HG03521 (cell line): ENCODE measurements around the gene LRCH4.

Experiments used
- ATAC-seq: cut with Tn5 transposase; IDR thresholded peaks from one replicate; pipeline ENCODE4 v1.9.1; 2021; ENCODE audit warnings: mild to moderate bottlenecking, moderate library complexity; ENCODE audit not compliant: unreplicated experiment

The LRCH4 gene

DNA sequence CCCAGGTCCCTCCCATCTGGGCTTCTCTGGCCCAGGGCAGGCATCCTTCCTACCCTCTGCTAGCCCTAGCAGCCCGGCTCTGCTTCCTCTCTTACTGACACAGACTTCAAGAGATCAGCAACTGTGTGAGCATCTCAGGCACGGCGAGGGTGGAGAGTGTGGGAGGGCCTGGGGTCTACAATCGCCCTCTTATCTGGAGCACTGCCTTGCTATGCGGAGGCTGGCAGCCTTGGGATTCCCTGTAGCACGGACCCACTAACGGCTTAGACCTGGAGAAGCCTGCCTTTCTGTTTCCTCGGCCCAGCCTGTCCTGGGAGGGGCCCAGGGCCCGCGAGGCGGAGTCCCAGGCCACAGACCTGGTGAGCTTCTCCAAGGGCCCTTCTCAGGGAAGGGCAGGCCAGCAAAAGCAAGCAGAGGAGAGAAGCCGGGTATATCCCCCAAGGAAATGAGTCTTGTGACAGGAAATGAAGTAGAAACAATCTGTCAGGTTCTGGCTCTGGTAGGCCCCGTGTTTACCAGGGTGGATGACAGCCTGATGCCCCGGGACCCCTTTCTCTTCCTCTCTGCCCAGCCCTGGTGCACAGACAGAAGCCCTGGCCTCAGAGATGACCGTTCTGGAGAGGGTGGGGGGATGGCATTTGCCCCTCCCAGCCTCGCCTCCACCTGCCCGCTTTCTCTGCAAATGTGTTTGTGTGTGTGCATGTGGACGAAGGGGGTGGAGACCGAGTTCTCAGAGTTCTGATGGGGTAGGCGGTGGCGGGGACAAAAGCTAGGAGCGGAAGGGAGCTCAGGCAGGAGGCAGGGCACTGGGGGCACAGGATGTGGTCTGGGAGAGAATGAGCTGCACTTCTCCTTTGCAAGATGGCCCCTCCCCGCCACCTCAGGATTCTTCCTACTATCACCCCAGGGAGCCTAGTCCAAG lies 2.5 kb downstream of the LRCH4 start:
- no peak for ATAC-seq

DNA sequence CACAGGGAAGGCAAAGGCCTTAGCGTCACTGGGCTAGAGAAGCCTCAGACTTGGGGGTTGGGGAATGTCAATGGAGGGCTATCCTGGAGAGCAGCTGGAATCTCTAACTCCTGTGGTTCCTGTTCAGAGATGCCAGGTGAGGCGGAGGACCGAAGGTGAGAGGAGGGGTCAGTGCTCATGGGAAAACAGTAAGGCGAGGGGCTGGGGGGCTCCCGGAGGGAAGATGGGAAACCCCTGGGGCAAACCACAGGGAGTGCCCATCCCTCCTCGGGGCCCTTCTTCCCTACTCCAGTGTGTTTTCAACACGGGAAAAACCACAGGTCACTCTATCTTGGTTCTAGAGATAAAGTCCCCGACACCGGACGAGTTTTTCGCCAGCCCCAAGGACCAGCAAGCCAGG lies 3.3 kb downstream of the LRCH4 start:
- no peak for ATAC-seq

DNA sequence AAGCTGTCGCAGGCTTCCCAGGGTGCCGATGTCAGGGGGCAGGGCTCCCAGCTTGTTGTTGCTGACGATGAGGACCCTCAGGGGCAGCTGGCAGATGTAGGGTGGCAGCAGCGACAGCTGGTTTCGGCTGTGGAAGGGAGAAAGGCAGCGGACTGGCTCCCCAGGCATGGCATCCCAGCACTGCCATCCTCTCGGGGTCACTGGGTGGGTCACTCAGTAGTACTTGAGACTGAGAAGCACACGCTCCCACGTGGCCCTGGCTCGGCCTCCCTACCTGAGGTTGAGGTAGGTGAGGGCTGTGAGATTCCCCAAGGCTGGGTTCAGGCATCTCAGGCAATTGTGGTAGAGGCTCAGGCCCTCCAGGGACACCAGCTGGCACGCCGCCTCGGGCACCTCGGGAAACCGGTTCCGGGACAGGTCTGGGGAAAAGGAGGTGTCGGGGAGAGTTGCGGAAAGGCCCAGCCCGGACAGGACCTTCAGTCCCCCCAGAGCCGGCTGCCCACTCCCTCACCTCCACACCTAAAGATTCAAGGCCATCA lies 3.8 kb downstream of the LRCH4 start:
- ATAC-seq = no peak

DNA sequence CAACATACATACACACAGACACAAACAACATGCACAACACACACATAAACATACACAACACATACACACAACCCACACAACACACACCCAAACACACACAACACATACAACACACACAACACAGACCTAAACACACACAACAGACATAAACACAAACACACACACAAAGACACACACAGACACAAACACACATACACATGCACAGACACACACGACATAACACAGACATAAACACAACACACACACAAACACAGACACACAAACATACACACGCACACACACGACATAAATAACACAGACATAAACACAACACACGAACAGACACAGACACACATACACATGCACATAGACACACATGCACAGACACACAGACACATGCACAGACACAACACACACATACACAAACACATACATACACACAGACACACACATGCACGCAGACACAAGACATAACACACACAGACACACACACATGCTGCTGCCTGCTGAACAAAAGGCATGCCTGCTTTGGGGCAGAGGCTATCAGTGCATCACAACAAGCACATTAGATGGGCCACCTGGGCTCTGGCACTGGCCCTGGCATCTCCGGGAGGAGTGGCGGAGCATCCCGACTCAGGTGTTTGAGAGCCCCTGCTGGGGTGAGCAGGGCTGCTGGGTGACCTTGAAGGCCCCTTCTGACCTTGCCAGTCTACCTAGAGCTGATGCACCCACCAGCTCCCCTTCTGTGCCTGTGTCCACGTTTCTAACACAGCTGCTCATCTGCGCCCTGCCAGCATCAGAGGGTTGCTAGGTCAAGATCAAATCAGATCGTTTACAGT lies 5.3 kb downstream of the LRCH4 start:
- no peak for ATAC-seq

DNA sequence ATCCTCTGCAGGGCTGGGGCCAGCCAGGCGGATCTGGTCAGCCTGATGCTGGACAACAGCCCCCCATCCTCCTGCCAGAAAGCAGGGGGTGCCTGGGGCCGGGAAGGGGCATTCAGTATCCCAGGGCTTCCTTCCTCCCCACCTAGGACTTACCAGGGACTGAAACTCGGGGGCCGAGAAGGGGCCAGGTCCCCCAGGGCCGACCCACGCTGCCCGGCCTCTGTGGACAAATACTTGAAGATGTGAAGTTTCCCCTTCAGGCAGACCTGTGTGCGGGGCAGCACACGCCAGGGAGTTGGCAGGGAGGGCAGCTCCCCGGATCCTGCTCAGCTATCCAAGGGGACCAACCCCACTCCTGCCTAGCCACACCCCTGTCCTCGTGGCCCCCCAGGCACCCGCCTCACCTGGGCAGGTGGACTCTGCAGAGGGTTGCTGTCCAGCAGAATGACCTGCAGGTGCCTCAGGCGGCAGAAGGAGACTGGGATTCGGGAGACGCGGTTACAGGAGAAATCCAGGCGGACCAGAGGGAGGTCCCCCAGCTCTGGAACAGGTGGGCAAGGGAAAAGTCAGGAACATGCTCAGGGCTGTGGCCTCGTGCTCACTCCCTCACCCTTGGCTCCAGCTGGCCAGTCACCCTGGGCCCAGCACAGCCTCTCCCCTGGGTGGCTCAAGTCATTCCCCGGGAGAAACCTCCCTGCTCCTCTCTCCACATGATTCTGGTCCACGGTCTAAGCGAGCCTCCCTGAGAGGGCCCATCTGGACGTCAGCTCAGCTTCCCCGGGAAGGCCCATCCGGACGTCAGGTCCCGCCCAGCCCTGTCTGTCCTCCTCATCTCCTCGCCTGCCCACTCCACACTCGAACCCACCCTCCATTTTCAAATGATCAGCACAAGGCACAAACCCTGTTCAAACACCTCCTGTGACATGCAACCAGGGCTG lies 7.4 kb downstream of the LRCH4 start:
- no peak for ATAC-seq

DNA sequence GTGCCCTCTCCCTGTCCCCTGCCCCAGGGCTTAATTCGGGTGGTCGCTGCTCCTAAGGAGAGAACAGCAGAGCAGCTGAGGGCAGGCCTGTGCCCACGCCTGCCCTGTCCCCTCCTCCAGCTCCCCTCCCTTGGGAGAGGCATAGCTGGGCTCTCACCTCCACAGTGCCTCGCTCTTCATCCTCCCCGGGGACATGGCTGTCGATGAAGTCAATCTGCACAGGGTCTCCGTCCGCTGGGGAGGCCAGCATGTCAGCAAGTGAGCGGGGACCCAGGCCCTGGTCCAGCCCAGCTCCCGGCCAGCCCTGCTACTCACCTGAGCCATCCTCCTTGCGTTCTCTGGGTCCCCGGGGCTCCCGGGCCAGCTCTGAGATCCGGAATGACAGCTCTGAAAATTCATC lies 8.4 kb downstream of the LRCH4 start:
- ATAC-seq = no peak

DNA sequence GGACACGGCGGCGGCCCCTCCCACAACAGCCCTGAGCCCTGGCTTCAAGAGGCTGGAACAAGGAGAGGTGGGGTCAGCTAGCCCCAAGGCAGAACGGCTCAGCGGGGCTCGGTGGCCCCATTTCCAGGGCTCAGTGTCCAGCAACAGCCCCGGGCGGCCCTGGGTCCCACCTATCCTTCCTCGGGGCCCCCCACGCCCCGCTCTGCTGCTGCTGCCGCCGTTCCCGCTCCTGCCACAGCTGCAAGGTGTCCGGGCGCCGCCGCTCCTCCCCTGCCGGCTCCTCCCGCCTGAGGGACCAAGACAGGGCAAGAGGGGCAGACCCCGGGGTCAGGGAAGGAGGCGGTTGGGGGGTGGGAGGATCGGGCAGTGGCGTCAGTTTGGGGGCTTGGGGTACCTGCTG lies 8.8 kb downstream of the LRCH4 start:
- no peak for ATAC-seq

DNA sequence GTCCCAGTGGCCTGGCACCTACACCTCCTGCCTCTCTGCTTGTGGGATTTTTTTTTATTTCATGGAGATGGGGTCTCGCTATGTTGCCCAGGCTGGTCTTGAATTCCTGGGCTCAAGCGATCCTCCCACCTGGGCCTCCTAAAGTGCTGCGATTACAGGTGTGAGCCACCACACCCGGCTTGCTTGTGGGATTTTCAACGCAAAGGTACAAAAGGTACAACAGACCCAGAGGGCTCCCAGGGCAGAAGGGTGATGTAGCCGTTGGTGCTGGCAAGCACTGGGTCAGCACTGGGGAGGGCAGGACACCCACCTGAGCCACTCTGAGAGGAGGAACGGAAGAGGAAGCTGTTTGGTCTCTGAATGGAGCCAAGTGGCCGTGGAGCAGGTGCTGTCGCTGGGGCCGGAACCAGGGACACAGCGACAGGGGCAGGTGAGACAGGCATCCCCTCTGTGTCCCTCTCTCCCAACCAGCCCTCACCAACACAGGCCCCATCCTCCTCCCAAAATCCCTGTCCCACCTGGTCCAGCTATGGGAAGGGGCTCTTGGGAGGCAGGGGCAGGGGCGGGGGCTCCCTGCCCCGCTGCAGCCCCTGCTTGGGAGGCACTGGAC lies 9.4 kb downstream of the LRCH4 start:
- ATAC-seq = no peak

DNA sequence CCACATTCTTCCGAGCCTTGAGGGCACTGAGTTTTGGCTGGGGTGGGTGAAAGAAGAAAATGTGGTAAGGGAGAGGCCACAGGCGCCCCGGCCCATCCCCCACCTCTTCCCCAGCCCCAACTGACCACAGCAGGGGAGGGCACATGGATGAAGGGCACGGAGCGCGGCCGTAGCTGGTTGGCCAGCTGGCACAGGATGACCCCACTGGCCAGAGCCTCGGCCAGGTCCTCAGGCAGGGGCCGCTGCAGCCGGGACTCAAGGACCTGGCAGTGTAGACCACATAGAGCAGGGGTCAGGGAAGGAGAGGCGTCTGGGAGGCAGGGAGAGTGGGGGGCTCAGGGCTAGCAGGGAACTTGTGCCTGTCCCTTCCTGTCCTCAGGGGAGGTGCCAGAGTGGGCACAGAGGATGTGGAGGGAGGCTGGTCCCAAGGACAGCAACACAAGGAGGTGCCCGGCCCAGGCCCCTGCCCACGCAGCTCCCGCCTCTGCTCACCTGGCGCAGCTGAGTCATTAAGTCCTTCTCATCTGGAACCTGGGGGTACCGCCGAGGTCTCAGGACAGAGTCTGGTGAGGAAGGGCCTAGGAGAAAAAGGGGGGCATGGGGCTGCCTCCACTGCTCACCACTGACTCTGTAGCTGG lies 10.1 kb downstream of the LRCH4 start:
- ATAC-seq = no peak

DNA sequence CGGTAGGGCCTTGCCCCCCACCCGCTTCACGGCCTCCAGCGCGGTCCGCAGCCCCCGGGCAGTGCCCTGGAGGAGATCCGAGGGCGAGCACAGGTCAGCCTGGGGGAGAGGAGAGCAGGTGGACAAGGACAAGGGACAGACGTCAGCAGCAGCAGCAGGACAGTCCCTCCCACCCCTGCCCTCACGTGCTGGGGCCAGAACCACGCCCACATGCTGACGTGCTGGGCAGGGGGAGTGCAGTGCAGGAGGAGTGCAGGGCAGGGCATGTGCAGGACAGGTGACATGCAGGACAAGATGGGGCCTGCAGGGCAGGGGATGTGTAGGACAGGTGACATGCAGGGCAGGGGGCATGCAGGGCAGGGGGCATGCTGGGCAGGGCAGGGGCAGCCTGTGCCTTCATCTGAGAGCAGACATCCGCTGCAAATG lies 10.7 kb downstream of the LRCH4 start:
- ATAC-seq = no peak

DNA sequence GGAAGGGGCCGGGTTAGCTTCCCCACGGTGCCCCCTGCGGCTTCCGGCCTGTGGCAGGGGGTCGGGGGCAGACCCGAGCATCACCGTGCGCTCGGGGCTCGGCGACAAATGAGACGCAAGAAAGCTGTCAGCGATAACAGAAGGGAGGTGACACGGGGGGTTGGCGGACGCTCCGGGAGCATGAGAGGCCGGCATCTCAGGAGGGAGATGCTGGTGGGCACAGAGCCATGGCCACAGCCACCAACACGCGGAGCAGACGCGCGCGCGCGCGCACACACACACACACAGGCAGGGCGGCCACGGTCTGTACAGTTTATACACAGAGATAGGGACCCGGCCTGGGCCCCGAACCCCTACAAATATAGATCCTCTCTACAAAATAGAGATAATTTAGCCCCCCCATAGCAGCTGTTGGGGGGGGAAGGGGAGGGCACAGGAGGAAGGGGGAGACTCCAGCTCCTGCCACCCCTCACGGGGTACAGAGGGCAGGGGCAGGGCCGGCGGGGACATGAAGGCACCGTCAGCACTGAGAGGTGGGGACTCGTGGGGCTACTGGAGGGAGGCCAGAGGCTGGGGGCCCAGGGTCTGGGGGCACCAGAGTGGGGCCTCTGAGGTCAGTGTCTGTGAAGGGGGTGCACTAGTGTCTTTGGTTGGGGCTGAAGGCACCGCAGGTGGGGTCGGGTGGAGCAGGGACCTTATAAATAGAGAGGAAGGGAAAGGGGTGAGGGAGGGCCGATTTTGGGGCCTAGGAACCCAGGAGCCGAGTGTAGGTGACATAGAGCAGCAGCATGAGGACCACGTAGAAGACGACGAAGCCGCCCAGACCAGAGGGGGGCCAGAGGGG lies 11.3 kb downstream of the LRCH4 start:
- ATAC-seq = no peak

DNA sequence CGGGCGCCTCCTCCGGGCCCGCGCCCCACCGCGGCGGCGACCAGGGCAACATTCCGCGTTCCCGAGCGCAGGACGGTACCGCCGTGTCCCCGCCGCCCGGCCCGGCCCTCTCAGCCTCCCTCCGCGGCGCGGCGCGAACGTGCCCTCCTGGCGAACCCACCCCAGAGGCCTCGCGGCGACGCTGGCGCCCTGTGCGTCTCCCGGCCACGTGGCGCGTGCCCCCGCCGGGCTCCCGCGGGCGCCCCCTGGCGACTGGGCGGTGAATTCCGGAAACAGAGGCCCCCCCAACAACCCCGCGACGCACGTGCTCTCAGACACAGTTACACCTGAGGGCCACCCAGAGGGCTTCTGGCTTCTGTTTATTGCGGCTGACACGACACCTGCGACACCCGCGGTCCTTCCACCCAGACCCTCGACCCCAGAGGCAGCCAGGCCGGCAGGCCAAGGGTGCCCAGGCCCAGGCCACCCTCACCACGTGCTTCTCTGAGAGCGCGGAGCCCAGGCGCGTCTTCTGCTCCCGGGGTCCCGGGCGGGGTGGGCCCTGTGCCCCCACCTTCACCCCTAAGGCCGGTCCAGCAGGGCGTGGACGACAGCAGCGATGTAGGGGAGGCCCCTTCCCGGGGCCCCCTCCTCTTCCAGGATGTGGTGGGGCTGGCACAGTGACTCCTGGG lies 12.1 kb downstream of the LRCH4 start, which contains the start of gene SAP25:
Gene SAP25 (minus strand): TSS at position 210 of the 671 bp plus-strand sequence. CDS start 158 bp downstream, at position 52.
- ATAC-seq = no peak

DNA sequence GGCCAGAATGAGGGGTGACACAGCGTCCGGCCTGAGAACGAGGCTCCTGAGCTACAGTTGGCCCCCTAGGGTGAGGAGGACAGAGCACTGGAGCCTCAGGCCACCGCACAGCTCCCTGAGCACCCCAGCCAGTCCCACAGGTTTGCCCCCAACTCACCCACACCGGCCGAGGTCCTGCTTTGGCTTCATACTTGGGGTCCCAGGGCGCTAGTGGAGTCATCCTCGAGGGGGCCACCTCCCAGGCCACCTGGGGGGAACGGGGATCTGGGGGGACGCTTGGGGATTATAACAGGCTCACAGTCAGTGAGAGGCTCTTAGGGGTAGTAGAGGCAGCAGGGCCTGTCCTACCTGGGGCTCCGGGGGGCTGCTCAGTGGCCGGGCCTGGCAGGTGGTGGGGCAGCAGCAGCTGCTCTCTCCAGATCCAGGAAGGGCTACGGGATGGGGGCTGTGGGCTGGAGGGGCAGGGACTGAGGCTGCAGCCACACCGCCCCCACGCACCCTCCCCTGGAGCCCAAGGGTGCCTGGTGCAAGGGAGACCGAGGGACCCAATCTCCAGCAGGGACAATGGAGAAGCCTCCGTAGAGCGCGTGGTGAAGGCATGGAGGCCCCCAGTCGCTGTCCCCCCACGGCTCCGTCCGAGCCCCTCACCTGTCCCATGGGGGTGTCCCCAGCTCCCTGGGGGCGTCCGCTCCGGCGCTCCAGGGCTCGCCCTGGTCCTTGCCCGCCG lies 12.8 kb downstream of the LRCH4 start:
- no peak for ATAC-seq

DNA sequence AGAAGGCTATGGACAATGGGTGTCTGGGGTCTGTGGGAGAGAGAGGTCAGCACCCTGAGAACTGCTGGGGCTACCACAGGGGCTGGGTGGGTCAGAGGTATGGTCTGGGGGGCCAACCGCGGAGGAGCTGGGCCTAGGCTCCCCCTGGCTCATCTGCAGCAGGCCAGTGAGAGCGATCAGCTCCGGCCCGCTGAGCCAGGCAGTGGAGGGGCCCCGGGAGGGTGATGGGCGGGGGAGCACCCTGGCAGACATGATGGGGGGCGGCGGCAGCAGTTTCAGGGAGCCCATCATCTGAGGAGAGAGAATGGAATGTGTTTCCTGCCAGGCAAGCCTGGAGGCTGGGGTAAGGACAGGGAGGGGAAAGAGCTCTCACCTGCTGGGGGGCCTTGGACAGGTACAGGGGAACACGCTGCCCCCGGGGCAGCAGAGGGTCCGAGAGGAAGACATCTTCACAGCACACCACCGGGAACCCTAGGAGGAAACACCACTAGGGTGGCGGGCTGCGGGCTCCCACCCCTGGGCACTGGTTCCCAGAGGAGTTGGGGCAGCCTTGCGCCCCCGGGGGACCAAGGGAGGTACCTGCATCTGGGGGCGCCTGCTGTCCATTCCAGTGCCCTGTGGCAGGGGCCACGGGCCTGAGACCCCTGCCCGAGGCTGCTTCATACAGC lies 13.5 kb downstream of the LRCH4 start:
- ATAC-seq = no peak

DNA sequence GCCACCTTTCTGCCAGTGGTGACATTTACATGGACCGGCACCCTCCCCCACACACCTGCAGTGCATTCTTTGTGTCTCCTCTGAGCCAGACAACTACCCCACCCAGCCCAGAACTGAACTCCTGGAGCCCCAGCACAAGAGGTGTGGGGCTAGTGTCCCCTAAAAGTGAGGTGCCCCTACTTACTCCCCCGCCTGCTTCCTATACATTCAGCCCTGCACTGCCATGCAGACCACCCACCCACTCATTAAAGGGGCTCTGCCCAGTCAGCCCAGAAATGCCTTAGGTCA lies 14.2 kb downstream of the LRCH4 start:
- ATAC-seq = no peak

DNA sequence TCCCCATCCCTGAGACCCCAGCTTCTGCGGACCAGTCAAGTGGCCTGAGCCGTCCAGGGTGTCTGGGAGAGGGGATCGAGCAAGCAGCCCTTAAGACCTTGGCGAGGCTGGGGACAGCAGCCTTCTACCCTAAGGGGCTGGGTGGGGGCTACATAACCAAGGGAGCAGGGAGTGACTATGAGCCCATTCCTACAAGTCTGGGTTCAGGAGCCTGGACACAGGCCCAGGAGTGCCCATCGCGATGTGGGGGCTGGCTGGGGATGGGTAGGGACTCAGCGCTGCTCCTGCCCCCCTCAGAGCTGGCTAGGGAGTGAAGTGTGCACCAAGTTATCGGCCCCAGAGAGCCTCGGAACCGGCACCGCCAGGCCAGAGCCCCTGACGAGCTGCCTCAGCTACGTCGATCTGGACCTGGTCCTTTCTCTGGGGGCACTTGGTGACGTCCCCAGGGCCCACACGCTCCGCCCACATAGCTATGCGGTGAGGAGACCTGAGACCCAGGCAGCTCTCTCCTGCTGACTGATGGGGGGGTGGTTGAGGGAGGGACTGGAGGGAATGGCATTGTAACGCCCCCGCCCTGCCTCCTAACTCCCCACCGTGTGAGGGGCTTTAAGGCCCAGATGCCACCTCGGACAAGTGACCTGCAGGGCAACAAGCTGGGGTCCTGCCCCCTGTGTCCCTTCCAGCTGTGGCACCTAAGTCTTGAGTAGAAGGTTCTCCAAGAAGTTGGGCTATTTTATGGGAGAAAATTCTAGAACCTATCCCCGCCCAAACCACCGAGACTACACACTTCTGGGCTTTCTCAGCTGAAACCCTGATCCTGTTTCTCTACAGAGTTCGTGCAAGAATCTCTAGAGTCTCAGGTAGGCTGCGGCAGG lies 14.7 kb downstream of the LRCH4 start:
- no peak for ATAC-seq
